Hepatocyte (in vitro differentiated cells): ENCODE results near the gene DUSP16.

Source experiments
- EZH2 ChIP-seq: fragments of 200-600 bp; sonication (generic); IDR thresholded peaks from 2 replicates; pipeline ENCODE4 v1.6.1; 2016; ENCODE audit warnings: antibody characterized with exemption, mild to moderate bottlenecking, borderline replicate concordance
- EZH2phosphoT487 ChIP-seq: fragments of 200-600 bp; sonication (generic); IDR thresholded peaks from one replicate; pipeline ENCODE4 v1.6.1; 2018; ENCODE audit warnings: antibody characterized with exemption, mild to moderate bottlenecking, low read depth, moderate library complexity; ENCODE audit not compliant: unreplicated experiment, severe bottlenecking
- TF ChIP-seq, protein P1 (sequence below): fragments of 200-600 bp; sonication (generic); IDR thresholded peaks from 2 replicates; pipeline ENCODE4 v1.5.1; 2016; ENCODE audit warnings: antibody characterized with exemption, mild to moderate bottlenecking; ENCODE audit not compliant: poor library complexity

DNA sequence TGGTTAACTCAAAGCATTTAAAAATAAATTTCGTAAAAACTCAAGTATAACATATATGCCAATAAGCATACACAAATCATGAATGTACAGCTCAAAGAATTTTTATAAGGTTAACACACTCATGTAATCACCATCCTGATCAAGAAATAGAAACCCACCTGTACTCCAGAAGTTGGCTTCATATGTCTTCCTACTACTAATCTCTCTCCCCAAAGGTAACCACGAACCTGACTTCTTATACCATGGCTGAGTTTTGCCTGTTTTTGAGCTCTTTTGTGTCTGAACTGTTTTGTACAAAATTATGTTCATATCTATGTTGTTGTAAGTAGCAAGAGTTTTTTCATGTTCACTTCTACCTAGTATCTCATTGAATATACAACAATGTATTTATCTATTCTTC lies 18.7 kb downstream of the DUSP16 start:
- TF ChIP-seq, protein P1, sequence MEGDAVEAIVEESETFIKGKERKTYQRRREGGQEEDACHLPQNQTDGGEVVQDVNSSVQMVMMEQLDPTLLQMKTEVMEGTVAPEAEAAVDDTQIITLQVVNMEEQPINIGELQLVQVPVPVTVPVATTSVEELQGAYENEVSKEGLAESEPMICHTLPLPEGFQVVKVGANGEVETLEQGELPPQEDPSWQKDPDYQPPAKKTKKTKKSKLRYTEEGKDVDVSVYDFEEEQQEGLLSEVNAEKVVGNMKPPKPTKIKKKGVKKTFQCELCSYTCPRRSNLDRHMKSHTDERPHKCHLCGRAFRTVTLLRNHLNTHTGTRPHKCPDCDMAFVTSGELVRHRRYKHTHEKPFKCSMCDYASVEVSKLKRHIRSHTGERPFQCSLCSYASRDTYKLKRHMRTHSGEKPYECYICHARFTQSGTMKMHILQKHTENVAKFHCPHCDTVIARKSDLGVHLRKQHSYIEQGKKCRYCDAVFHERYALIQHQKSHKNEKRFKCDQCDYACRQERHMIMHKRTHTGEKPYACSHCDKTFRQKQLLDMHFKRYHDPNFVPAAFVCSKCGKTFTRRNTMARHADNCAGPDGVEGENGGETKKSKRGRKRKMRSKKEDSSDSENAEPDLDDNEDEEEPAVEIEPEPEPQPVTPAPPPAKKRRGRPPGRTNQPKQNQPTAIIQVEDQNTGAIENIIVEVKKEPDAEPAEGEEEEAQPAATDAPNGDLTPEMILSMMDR = no peak
- TF ChIP-seq EZH2 (no peak), EZH2phosphoT487 (no peak)
